AG04449 (cell line): ENCODE data around the gene MTHFS.
"Not testable (repeated sequence)": the region's sequence is repeated elsewhere in the genome, so short reads cannot be mapped to it uniquely, and the experiment has no call there.

ENCODE experiments used
- CTCF ChIA-PET: fragments of 350-600 bp; formaldehyde crosslinking; extraction: SDS; loops from one replicate; lab custom pipeline; 2021; ENCODE audit warnings: antibody characterized with exemption; lab: Yijun Ruan, JAX
- POLR2A ChIA-PET: fragments of 400-600, 350-600 bp; formaldehyde crosslinking; extraction: SDS; loops from one replicate; lab custom pipeline; 2020; ENCODE audit warnings: antibody characterized with exemption, inconsistent platforms; lab: Yijun Ruan, JAX
- DNase-seq: peaks from one replicate; pipeline ENCODE4 v3.0.0-alpha.2; 2010; ENCODE audit warnings: low read depth, low spot score
- H3K4me3 ChIP-seq: 2 replicates; pipeline ENCODE4 v1.5.1; 2011; ENCODE audit warnings: low read depth, mild to moderate bottlenecking, control low read depth, low read length
- CTCF ChIP-seq: IDR thresholded peaks from one replicate; pipeline ENCODE4 v1.5.1; 2011; ENCODE audit warnings: mild to moderate bottlenecking, moderate library complexity, low read length, control low read depth, inconsistent platforms; ENCODE audit not compliant: insufficient read depth; ENCODE audit errors: missing control alignments

Gene MTHFS

GRCh38 chr15:79903626-79904025, 6.8 kb upstream of the MTHFS start:
- no peak overlapping the region for H3K4me3 ChIP-seq
- no peak for DNase-seq
- ChIA-PET CTCF (no interaction called here), POLR2A (no interaction called here)
- no peak for TF ChIP-seq CTCF

- ChIA-PET POLR2A (no interaction called here), CTCF (interaction anchor here (1.4 kb wide), 1 partner anchor 91 kb away, joined by 3 read pairs; no protein-coding TSS in a partner anchor)
- no peak for DNase-seq
- TF ChIP-seq CTCF = no peak
- no peak overlapping the region for H3K4me3 ChIP-seq
Observed at GRCh38 chr15:79903144-79903543, 6.3 kb upstream of the MTHFS start.

GRCh38 chr15:79901958-79902357, 5.1 kb upstream of the MTHFS start:
- H3K4me3 ChIP-seq = no peak overlapping the region
- no peak for TF ChIP-seq CTCF
- no peak for DNase-seq
- ChIA-PET POLR2A (no interaction called here), CTCF (interaction anchor here (1.4 kb wide), 1 partner anchor 92 kb away, joined by 3 read pairs; no protein-coding TSS in a partner anchor)

- DNase-seq, H3K4me3 ChIP-seq, CTCF ChIA-PET, POLR2A ChIA-PET: not testable (repeated sequence)
Observed at GRCh38 chr15:79900818-79901378, 4.1 kb upstream of the MTHFS start.

- ChIA-PET CTCF (interaction anchor here (0.5 kb wide), 1 partner anchor 497 kb away, joined by 4 read pairs; no protein-coding TSS in a partner anchor), POLR2A (no interaction called here)
- H3K4me3 ChIP-seq = no peak overlapping the region
- DNase-seq = no peak
- TF ChIP-seq CTCF = no peak
Observed at GRCh38 chr15:79900087-79900486, 3.3 kb upstream of the MTHFS start.

GRCh38 chr15:79898786-79899185, 2.0 kb upstream of the MTHFS start:
- DNase-seq, POLR2A ChIA-PET, H3K4me3 ChIP-seq: not testable (repeated sequence)
- CTCF ChIA-PET = interaction anchor here (0.6 to 2.1 kb wide), 5 partner anchors 16 to 559 kb away, joined by 4 to 7 read pairs (median 5); no protein-coding TSS in a partner anchor

GRCh38 chr15:79898369-79898768, 1.6 kb upstream of the MTHFS start:
- H3K4me3 ChIP-seq = no peak overlapping the region
- no peak for TF ChIP-seq CTCF
- ChIA-PET POLR2A (interaction anchor here (1.2 kb wide), 1 partner anchor 25 kb away, joined by 3 read pairs; no protein-coding TSS in a partner anchor), CTCF (interaction anchor here (0.6 to 2.1 kb wide), 8 partner anchors 16 to 558 kb away, joined by 3 to 7 read pairs (median 4); no protein-coding TSS in a partner anchor)
- no peak for DNase-seq
